ENCODE data around the gene ZNF423. TPM values are rescaled to one million over a fixed set of nuclear protein-coding genes. Genes with fewer than 3 reads are reported as not detected.

The ZNF423 gene
- total RNA-seq, 4 donors from 2014 or later, result 1.4 to 20.6 (median 4.7) TPM

DNA sequence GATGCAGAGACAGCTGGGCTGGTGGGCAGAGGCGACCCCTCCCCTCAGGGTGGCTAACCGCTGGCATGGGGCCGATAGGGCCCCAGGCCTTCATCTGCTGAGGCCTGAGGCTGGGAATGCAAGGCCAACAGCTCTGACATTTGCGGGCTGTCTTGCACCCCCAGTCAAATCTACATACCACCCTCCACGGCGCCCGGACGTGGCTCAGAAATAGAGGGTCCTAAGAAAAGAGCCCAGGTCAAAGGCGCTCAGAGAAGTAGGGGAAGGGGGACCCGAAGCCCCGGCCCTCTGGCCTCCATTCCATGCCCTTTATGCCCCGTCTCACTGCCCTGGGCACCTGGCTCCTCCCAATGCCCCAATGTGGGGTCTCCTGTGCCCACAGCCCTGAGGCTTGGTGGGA, 340.1 kb downstream of the ZNF423 start:
- Histone ChIP-seq H3K9me3 (no peaks in the 10 kb centered on the region), H3K36me3 (no peaks in the 10 kb centered on the region), H3K4me1 (no peaks in the 10 kb centered on the region), H3K27me3 (no peaks in the 10 kb centered on the region), H3K27ac (no peak overlapping the region), H3K4me3 (no peak overlapping the region)
- TF ChIP-seq POLR2A (IDR thresholded peaks at IDR 0.05) (no peak), CTCF (IDR thresholded peaks at IDR 0.05) (no peak)
- no peak for DNase-seq

- Histone ChIP-seq H3K4me3 (no peak overlapping the region), H3K36me3 (no peaks in the 10 kb centered on the region), H3K27ac (no peak overlapping the region), H3K4me1 (no peaks in the 10 kb centered on the region), H3K9me3 (no peaks in the 10 kb centered on the region), H3K27me3 (no peaks in the 10 kb centered on the region)
- DNase-seq, result no peak
- no peak for TF ChIP-seq CTCF (IDR thresholded peaks at IDR 0.05)
- no peak for TF ChIP-seq POLR2A (IDR thresholded peaks at IDR 0.05)
Measured at GRCh38 chr16:49515016-49515565, 340.8 kb downstream of the ZNF423 start.

DNA sequence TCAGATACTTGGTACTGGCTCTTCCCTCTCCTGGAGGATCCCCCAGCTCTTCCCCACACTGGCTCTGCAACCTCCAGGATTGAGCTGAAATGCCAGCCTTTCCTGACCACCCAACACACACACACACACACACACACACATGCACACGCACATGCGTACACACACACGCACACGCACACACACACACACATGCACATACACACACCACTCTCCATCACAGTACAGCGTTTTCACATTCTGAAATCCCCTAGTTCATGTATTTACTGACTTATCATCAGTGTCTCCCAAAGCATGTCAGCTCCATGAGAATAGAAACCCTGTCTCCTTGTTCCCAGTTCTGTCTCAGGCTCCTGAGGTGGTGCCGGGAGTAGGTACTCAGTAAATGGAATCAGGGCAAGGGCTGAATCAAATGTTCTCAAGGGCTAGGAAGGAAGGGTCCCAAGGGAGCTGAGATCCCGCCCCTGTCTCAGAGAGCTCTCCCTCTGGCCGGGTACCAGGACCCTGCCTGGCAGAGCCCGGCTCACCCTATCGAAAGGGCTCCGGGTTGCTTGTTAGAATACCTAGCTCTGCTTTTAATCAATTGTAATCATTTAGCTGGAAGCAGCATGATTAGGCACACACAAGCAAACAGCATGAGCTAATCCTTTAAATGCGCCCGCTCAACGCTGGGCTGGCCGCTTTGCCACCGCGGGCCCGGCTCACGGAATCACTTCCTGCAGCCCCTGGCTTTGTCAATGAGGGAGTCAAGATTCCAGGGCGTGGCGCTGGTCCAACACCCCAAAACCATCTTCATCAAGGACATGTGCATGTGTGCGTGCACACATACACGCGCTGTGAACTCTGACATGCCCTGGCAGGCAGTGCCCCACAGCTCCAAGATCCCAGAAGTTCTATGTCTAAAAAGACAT, 341.6 kb downstream of the ZNF423 start:
- no peak for DNase-seq

GRCh38 chr16:49513040-49513439, 342.9 kb downstream of the ZNF423 start:
- H3K27me3 ChIP-seq, result no peaks in the 10 kb centered on the region
- no peak overlapping the region for H3K27ac ChIP-seq
- H3K9me3 ChIP-seq, result no peaks in the 10 kb centered on the region
- no peak overlapping the region for H3K4me3 ChIP-seq
- no peaks in the 10 kb centered on the region for H3K36me3 ChIP-seq
- TF ChIP-seq CTCF (IDR thresholded peaks at IDR 0.05) (no peak), POLR2A (IDR thresholded peaks at IDR 0.05) (no peak)
- no peaks in the 10 kb centered on the region for H3K4me1 ChIP-seq
- DNase-seq, result no peak

More for the DNA sequence above, 341.6 kb downstream of the ZNF423 start:
- Histone ChIP-seq H3K36me3 (no peaks in the 10 kb centered on the region), H3K4me1 (no peaks in the 10 kb centered on the region), H3K27ac (no peak overlapping the region), H3K27me3 (no peaks in the 10 kb centered on the region), H3K4me3 (no peak overlapping the region), H3K9me3 (no peaks in the 10 kb centered on the region)
- TF ChIP-seq CTCF (IDR thresholded peaks at IDR 0.05), result no peak
- no peak for TF ChIP-seq POLR2A (IDR thresholded peaks at IDR 0.05)

DNA sequence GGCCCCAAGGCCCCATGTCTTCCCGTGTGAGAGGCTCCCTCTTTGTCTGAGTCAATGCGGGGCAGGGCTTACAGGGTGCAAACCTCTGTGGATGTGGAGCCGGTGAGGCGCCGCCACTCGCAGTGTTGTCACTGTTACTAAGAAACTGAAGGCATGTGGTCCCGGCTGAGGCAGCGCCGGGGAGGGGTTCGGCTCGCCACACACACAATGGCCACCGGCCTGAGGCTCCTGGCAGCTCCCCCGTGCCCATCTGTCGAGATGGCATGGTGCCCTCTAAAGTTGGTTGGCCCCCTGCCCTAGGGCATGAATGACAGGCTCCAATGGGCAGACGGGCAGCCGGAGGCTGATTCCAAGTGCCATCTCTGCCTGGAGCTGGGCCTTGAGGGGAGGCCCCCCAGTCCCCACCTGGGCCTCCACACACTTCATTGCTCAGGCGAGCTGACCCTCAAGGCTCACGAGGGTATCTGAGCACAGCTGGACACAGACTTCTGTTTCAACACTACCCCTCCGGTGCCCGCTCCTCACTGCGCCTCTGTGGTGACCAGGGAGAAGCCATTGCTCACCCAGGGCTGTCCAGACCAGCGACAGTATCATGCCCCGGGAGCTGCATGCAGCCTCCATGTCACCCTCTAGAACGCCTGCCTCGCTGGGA, 345.1 kb downstream of the ZNF423 start:
- Histone ChIP-seq H3K36me3 (no peaks in the 10 kb centered on the region), H3K27ac (no peak overlapping the region), H3K4me1 (no peaks in the 10 kb centered on the region), H3K4me3 (no peak overlapping the region), H3K9me3 (no peaks in the 10 kb centered on the region), H3K27me3 (no peaks in the 10 kb centered on the region)
- no peak for DNase-seq
- TF ChIP-seq CTCF (IDR thresholded peaks at IDR 0.05) (no peak), POLR2A (IDR thresholded peaks at IDR 0.05) (no peak)

All from Peyer's patch (tissue), 4 donors.